Measurements from ENCODE around the gene SWAP70. TPM values are rescaled to one million over a fixed set of nuclear protein-coding genes. Genes with fewer than 3 reads are reported as not detected.

The SWAP70 gene
- total and polyA plus RNA-seq, 2 of the 13 experiments (the other 11 are each of a cell fraction or from before 2014, with no cell fraction given) = 4.6 to 8.7 TPM

- BruUV-seq (replicated peaks) = TSS peak; percentile 60
- no peak overlapping the region for H2AFZ ChIP-seq (ENCODE audit: low read length)
- FAIRE-seq (no peak), ATAC-seq (peak; percentile 84), DNase-seq (ENCODE audit: low spot score) (peak; percentile 53)
- peaks cover 55% of the 10 kb centered on the region for H3K4me1 ChIP-seq (ENCODE audit: insufficient read depth, low read length)
- ChIA-PET CTCF (ENCODE audit: low intra/inter-chr PET ratio, low total read pairs) (interaction anchor here (1.2 to 2.2 kb wide), 3 partner anchors 103 to 549 kb away, joined by 3 to 20 read pairs (median 10); no protein-coding TSS in a partner anchor), POLR2A (interaction anchor here (0.7 to 3.5 kb wide), 12 partner anchors 10 to 570 kb away, joined by 3 to 23 read pairs (median 4); partner anchors contain the start of genes ADM and WEE1)
- no peaks in the 10 kb centered on the region for H3K36me3 ChIP-seq (replicated peaks in 1 of 2; ENCODE audit: control insufficient read depth in 1 of 2, insufficient read depth in 2 of 2, low read length in 2 of 2)
- H3K27me3 ChIP-seq (ENCODE audit: control insufficient read depth in 1 of 2, insufficient read depth in 2 of 2, low read length in 2 of 2) = no peaks in the 10 kb centered on the region; a peak in 1 of 5 replicates
- H3K27ac ChIP-seq (ENCODE audit: extremely low read length, insufficient read depth, low read length) = peak overlapping the region; percentile 90
- H3K4me2 ChIP-seq (ENCODE audit: low read depth, low read length) = peak overlapping the region; percentile 98
- H3K79me2 ChIP-seq (ENCODE audit: insufficient read depth, low read length) = peaks cover 13% of the 10 kb centered on the region
- in situ Hi-C loops (cut with HindIII; ENCODE audit: extremely low pct_ligation_motif_present, low pct_unique_long_range_greater_than_20kb) = loop anchor here (10.0 kb wide), 1 partner anchor 64 kb away; no protein-coding TSS in a partner anchor
- 2% methylated on average over 21 of the region's 58 CpGs for WGBS (ENCODE audit: low lambda C conversion rate)
- peak overlapping the region; percentile 94 for H3K9ac ChIP-seq (ENCODE audit: insufficient read depth, low read depth, low read length)
- intact Hi-C loops (cut with micrococcal nuclease; ENCODE audit: unreplicated experiment) = loop anchor here (1.0 to 5.0 kb wide), 3 partner anchors 104 to 548 kb away; partner anchors contain the start of gene ADM
- H4K20me1 ChIP-seq (ENCODE audit: insufficient read depth, low read length) = no peaks in the 10 kb centered on the region
- peak overlapping the region; percentile 63 to 87 (median 77) for H3K4me3 ChIP-seq (replicated peaks in 1 of 3; ENCODE audit: insufficient read depth in 1 of 3, low read depth in 2 of 3, low read length in 3 of 3)
- no peaks in the 10 kb centered on the region for H3K9me3 ChIP-seq (ENCODE audit: low read length)
- TF ChIP-seq WIZ (CRISPR knock-in tag; IDR thresholded peaks at IDR 0.05) (peak; percentile 76; the same call in 1 of the 2 replicates), PRDM10 (CRISPR knock-in tag; IDR thresholded peaks at IDR 0.05; ENCODE audit: low read depth) (0 out of 2 replicates have a peak, but pooled peaks have one; percentile 0), MTA1 (CRISPR knock-in tag; IDR thresholded peaks at IDR 0.05; ENCODE audit: borderline replicate concordance) (no peak), ZNF503 (CRISPR knock-in tag; IDR thresholded peaks at IDR 0.05) (peak; percentile 68; the same call in 1 of the 2 replicates), RBFOX2 (IDR thresholded peaks at IDR 0.05; ENCODE audit: low read depth, low read length) (peak; percentile 67; the same call in 1 of the 2 replicates), ZNF136 (CRISPR knock-in tag; IDR thresholded peaks at IDR 0.05; ENCODE audit: low read depth) (0 out of 2 replicates have a peak, but pooled peaks have one; percentile 8), RFX5 (IDR thresholded peaks at IDR 0.05; ENCODE audit: low read depth, low read length) (no peak), KDM1A (CRISPR knock-in tag; IDR thresholded peaks at IDR 0.05) (no peak), JUND (CRISPR knock-in tag; IDR thresholded peaks at IDR 0.05) (peak; percentile 10; the same call in 1 of the 2 replicates), PAX8 (CRISPR knock-in tag; IDR thresholded peaks at IDR 0.05; ENCODE audit: borderline replicate concordance) (no peak; the same call in 1 of the 2 replicates), FOXK1 (CRISPR knock-in tag; IDR thresholded peaks at IDR 0.05; ENCODE audit: borderline replicate concordance, low read depth) (no peak), ZNF841 (CRISPR knock-in tag; IDR thresholded peaks at IDR 0.05; ENCODE audit: borderline replicate concordance) (no peak), KLF15 (CRISPR knock-in tag; IDR thresholded peaks at IDR 0.05; ENCODE audit: borderline replicate concordance) (no peak), ATF7 (IDR thresholded peaks at IDR 0.05) (no peak), ATF7 (CRISPR knock-in tag; IDR thresholded peaks at IDR 0.05) (no peak)
These were observed 95.0 kb downstream of the SWAP70 start for GRCh38 chr11:9758637-9759518.
